Right ventricle myocardium inferior (tissue), 1 donor: ENCODE measurements around the gene UFL1. TPM values are rescaled to one million over a fixed set of nuclear protein-coding genes. Genes with fewer than 3 reads are reported as not detected.

Source experiments
- ATAC-seq: fragments of 200-7000 bp; cut with Tn5 transposase; one replicate; pipeline ENCODE4 v1.9.1; 2020; ENCODE audit warnings: mild to moderate bottlenecking, moderate library complexity
- DNase-seq: peaks from one replicate; pipeline ENCODE4 v3.0.0; 2021; ENCODE audit errors: missing footprints
- intact Hi-C: fragments of 100-400 bp; cut with DNase I; formaldehyde crosslinking; loops from one replicate; pipeline ENCODE4 v1.11.0; 2022
- total RNA-seq: library from RNA; stranded (reverse); fragmentation: NEBNext Ultra II Directional; extraction: Animal tissue kit (Norgen Biotek cat#: 25700); gene quantifications from one replicate; pipeline ENCODE4 v1.2.1, GENCODE V29; 2021
- donor health status: DM: no; HTN: yes; CAD: no; lungs with severe emphysema.

Gene UFL1
- total RNA-seq, 1 donor from 2014 or later, result 22.1 TPM

- DNase-seq (no peak), ATAC-seq (no peak)
- intact Hi-C loops, result no loop called here
Observed at GRCh38 chr6:96562886-96563285, 41.3 kb downstream of the UFL1 start, which contains the start of gene FHL5. FHL5 (plus strand) TSS chr6:96563128; CDS start chr6:96603614, 40,486 bp downstream.

DNA sequence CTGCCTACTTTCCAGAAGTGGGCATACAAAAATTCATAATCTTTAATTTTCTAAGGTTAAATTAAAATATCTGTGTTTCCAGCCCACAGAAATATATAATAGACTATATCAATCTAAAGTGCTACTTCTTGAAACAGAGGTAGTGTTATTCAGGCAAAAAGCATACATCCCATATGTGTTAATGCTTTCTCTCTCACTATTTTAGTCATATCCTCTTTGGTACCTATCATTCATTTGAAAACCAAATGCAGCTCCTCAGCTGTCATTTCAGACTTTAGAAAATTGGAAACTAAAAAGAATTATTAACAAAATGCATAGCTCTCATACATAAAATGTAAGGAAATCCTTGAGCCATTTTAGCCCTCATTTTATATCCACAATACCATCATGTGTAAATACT, 42.2 kb downstream of the UFL1 start:
- no peak for ATAC-seq
- DNase-seq, result no peak
- intact Hi-C loops, result no loop called here

DNA sequence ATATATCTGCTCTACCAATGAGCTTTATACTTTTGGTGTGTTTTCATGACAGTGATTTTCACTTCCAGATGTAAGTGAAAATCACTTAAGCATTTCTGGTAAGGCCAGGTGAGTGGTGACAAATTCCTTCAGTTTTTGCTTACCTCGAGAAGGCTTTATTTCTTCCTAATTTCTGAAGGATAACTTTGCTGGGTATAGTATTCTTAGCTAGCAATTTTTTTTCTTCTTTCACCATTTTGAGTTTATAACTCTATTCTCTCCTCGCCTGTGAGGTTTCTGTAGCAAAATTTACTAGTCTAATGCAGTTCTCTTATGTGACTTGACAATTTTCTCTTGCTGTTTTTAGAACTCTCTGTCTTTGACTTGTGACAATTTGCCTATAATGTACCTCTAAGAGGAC, 48.4 kb downstream of the UFL1 start:
- intact Hi-C loops, result no loop called here
- DNase-seq, result no peak
- ATAC-seq, result no peak

DNA sequence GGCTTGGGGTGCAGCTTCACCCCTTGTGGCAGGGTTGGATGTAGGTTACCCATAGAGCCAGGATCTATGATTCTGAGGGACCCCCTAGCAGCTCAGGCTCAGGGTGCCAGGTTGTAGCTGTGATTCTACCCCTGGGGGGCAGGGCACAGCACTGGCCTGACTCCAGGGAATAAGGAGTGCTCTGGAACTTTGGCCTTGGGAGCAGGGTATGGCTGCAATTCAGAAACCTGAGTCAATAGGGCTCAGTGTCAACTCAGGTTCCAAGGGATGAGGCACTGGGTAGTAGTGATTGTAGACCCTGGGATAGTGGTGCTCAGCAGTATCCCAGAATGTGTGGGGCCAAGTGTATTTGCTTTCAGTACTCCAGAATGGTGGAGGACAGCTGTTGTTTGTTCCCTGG, 49.9 kb downstream of the UFL1 start:
- intact Hi-C loops, result no loop called here
- DNase-seq (no peak), ATAC-seq (peak; percentile 34)

DNA sequence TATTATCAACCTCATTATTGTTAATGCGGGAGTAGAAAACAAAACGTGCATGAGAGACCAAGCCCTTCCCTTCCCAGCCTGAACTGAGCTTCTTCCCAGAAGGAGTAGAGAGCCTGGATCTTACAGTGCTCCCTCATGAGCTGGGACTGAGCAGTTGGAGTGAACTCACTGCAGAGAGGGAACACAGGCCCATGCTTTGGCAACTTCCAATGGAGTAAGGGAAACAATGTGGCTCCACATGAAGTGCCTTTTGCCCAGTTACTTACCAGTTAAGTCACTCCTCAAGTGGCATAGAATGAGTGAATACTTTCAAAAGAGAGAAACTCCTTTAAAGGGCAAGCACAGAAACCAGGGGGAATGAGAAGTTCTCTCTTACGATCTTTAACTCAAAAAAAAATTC, 53.8 kb downstream of the UFL1 start:
- intact Hi-C loops, result no loop called here
- DNase-seq, result no peak
- no peak for ATAC-seq

DNA sequence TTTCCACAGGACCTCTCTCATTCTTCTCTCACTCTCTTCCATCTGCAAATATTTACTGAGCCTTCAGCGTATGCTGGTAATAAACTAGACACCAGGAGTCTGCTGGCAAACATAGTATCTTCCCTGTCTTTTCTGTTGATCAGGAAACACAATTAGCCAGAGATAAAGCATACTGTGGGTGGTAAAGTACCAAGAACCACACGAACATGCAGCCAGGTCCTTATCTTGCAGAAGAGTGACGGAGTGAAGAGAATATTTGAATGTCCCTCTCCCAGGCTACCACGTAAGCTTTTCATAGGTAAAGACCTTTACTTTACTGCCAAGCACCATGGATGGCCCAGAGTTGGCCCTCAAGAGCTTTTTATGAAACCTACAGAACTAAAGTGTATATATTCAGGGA, 54.6 kb downstream of the UFL1 start:
- no peak for ATAC-seq
- no peak for DNase-seq
- intact Hi-C loops, result no loop called here

DNA sequence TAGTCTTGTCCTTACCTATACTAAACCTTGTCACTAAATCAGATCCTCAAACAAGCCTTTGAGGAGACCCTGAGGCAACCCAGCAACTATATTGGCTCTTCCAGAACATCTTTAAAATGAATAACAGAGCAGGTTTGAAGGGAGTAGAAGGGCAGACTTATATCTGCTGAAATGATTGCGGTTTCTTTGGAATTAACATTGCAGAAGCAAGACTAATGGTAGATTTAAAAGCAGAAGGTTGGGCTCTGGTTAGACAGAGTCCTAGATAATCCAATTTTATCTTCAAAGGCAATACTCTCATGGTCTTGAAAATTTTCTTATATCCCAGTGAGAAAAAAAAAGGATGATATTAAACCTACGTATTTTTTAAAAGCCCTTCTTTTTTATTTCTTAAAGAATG, 60.4 kb downstream of the UFL1 start:
- intact Hi-C loops, result no loop called here
- no peak for DNase-seq
- no peak for ATAC-seq

GRCh38 chr6:96582436-96582835, 60.8 kb downstream of the UFL1 start:
- DNase-seq, result no peak
- intact Hi-C loops, result no loop called here
- no peak for ATAC-seq

DNA sequence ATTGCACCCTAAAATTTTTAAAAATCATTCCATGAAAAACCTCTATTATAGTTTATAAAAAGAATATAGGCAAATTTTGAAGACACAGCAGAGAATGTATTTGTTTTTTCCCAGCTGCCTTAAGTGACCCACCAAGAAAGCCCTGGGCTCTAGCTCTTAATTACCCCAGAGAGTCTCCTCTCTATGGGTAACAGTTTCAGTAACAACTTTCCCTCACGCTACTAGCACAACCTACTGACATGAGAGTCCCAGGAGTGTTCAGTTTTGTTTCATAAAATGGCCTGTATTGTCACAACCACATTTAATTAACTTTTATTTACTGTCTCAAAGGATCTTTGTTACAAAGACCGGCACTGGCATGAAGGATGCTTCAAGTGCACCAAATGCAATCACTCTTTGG, 82.8 kb downstream of the UFL1 start:
- no peak for DNase-seq
- intact Hi-C loops, result no loop called here
- no peak for ATAC-seq

Other genes with a start within 250 kb of the UFL1 start
- gene FHL5, start 41.3 kb downstream of the UFL1 start, total RNA-seq, result 6.8 TPM